Nephron progenitor cell (in vitro differentiated cells): ENCODE measurements around the gene FAM114A1.

Source experiments
- DNase-seq: peaks from one replicate; pipeline ENCODE4 v3.0.0; 2021
- H3K27ac Mint-ChIP-seq: 2 replicates; pipeline ENCODE4 v1.8.0; 2021; ENCODE audit warnings: mild to moderate bottlenecking, moderate library complexity, mixed read lengths
- H3K27me3 Mint-ChIP-seq: 2 replicates; pipeline ENCODE4 v1.8.0; 2021; ENCODE audit warnings: mild to moderate bottlenecking, low read depth, mixed read lengths; ENCODE audit not compliant: poor library complexity
- H3K36me3 Mint-ChIP-seq: 2 replicates; pipeline ENCODE4 v1.8.0; 2021; ENCODE audit warnings: low read depth, mixed read lengths
- H3K4me1 Mint-ChIP-seq: 2 replicates; pipeline ENCODE4 v1.8.0; 2021; ENCODE audit warnings: mixed read lengths
- H3K4me3 Mint-ChIP-seq: 2 replicates; pipeline ENCODE4 v1.8.0; 2021; ENCODE audit warnings: mild to moderate bottlenecking, moderate library complexity, mixed read lengths
- H3K9me3 Mint-ChIP-seq: 2 replicates; pipeline ENCODE4 v1.8.0; 2021; ENCODE audit warnings: mild to moderate bottlenecking, moderate library complexity, mixed read lengths
- TF ChIP-seq, protein P1 (sequence below): fragments of 200-600 bp; sonication (generic); IDR thresholded peaks from 2 replicates; pipeline ENCODE4 v1.5.0; 2021; ENCODE audit warnings: antibody characterized with exemption

Gene FAM114A1

DNA sequence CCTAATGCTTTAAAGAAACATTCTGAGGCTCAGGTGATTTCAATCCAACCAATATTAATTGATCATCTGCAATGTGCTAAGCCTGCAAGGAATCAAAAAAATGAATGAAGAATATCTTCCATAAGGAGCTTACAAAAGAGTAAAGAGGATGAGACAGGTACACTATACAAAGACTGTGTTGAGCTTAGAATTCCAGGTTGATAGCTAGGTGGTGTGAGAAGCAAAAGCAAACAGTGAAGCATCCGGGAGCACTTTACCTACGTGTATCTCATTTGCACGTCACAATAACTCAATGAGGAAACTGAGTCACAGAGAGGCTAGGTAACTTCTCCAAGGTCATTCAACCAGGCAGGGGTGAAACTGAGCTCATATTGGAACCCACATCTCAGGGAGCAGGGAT is 37.1 kb downstream of the FAM114A1 start:
- H3K36me3 Mint-ChIP-seq = peaks cover 27% of the 10 kb centered on the region
- H3K27me3 Mint-ChIP-seq = no peaks in the 10 kb centered on the region
- H3K27ac Mint-ChIP-seq = no peak overlapping the region
- H3K4me1 Mint-ChIP-seq = peaks cover 34% of the 10 kb centered on the region
- no peaks in the 10 kb centered on the region for H3K9me3 Mint-ChIP-seq
- TF ChIP-seq, protein P1, sequence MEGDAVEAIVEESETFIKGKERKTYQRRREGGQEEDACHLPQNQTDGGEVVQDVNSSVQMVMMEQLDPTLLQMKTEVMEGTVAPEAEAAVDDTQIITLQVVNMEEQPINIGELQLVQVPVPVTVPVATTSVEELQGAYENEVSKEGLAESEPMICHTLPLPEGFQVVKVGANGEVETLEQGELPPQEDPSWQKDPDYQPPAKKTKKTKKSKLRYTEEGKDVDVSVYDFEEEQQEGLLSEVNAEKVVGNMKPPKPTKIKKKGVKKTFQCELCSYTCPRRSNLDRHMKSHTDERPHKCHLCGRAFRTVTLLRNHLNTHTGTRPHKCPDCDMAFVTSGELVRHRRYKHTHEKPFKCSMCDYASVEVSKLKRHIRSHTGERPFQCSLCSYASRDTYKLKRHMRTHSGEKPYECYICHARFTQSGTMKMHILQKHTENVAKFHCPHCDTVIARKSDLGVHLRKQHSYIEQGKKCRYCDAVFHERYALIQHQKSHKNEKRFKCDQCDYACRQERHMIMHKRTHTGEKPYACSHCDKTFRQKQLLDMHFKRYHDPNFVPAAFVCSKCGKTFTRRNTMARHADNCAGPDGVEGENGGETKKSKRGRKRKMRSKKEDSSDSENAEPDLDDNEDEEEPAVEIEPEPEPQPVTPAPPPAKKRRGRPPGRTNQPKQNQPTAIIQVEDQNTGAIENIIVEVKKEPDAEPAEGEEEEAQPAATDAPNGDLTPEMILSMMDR = no peak
- no peak overlapping the region for H3K4me3 Mint-ChIP-seq
- no peak for DNase-seq

DNA sequence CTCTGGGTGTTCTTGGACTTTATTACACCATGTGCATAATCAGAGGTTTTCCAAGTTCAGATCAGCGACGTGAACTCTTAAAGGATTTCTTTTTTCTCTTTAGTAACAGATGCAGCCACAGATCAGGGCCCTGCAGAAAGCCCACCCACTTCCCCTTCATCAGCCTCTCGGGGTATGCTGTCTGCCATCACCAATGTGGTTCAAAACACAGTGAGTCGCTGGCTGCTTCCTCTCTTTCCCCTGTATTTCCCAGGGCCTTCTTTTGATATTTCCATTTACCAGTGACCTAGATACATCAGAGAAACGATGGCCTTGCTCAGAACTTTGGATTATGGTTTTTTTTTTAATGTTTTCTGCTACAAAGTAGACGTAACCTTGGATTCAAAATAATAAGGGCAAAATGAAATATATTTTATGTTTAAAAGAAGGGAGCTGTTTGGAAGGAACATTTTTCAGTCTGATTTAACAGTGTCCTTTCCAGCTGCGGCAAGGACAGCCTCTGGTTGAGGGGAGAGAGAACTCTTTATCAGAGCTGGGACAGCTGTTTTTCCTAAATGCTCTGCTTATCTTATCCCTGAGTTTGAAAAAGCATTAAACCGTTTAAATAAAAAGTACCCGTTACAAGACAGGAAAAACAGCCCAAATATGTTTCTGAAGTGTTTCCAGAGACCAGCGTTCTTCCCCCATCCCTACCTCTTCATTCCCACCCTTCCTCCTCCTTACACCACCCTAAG is 38.2 kb downstream of the FAM114A1 start:
- DNase-seq = no peak
- TF ChIP-seq, protein P1 = no peak
- Mint-ChIP-seq H3K27ac (no peak overlapping the region), H3K4me1 (peaks cover 41% of the 10 kb centered on the region), H3K4me3 (no peak overlapping the region), H3K36me3 (peaks cover 34% of the 10 kb centered on the region), H3K27me3 (no peaks in the 10 kb centered on the region), H3K9me3 (no peaks in the 10 kb centered on the region)

DNA sequence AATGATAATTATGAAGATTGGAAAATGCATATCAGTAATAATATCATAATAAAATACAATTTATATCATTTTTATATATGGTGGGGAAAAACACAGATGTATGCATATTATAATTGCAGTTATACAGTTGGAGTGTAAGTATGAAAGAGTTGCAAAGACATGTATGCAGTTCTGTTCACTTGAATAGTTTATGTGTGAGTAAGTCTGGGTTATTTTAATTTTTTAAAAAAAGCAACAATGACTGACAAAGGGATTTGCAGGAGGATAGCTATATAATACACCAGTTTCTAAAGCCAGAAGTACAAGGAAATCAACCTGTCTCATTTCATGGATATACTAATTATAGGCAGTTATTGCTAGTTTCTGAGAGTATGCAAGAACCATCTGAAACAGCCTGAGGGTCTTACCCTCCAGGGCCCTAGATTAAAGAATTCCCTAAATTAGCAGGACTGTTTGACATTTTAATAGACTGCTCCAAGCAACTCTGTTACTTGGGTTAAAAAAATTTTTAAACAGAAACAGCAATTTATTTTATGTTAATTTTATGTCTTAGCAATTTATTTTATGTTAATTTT is 40.2 kb downstream of the FAM114A1 start:
- no peak for DNase-seq
- TF ChIP-seq, protein P1 = no peak
- H3K27me3 Mint-ChIP-seq = no peaks in the 10 kb centered on the region
- H3K4me3 Mint-ChIP-seq = no peak overlapping the region
- no peaks in the 10 kb centered on the region for H3K9me3 Mint-ChIP-seq
- peaks cover 53% of the 10 kb centered on the region for H3K4me1 Mint-ChIP-seq
- peaks cover 49% of the 10 kb centered on the region for H3K36me3 Mint-ChIP-seq
- no peak overlapping the region for H3K27ac Mint-ChIP-seq

DNA sequence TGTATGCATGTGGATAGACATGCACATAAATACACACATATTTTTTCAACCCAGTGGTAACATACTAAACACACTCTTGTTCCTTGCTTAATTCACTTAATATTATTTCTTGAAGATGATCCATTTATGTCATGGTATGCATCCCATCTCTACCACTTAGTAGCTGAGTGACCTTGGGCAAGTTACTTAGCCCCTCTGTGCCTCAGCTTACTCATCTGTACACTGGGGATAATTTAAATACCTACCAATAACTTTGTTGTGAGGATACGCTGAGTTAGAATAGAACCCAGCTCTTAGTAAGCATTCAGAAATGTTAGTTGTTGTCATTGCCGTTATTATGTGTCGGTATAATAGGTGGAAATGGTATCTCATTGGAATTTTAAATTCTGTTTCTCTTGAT is 41.4 kb downstream of the FAM114A1 start:
- Mint-ChIP-seq H3K9me3 (no peaks in the 10 kb centered on the region), H3K27me3 (no peaks in the 10 kb centered on the region), H3K4me3 (no peak overlapping the region), H3K27ac (no peak overlapping the region), H3K4me1 (peaks cover 46% of the 10 kb centered on the region), H3K36me3 (peaks cover 54% of the 10 kb centered on the region)
- no peak for DNase-seq
- TF ChIP-seq, protein P1 = no peak

DNA sequence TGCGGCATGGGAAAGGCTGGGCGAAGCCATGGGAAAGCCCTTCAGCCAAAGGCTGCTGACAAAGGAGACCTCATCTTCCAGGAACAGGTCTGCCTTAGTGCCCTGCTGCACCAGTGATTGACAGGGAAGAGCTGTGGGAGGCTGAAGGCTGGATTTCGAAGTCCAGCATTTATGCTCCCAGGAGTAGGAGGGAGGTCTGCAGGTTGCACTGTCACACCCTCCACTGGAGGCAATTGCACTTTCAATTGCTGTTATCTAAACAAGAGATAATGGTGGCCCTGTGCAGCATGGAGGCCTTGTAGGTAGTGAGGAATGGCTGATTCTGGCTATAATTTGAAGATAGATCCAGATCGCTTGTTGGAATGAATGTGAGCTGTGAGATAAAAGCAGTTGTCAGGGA is 43.7 kb downstream of the FAM114A1 start:
- H3K36me3 Mint-ChIP-seq = peaks cover 64% of the 10 kb centered on the region

More for the DNA sequence above, 43.7 kb downstream of the FAM114A1 start:
- H3K9me3 Mint-ChIP-seq = no peaks in the 10 kb centered on the region
- DNase-seq = no peak
- peak overlapping the region; percentile 84 for H3K27ac Mint-ChIP-seq
- TF ChIP-seq, protein P1 = no peak
- H3K4me3 Mint-ChIP-seq = no peak overlapping the region
- H3K27me3 Mint-ChIP-seq = peaks cover 5% of the 10 kb centered on the region
- peaks cover 30% of the 10 kb centered on the region for H3K4me1 Mint-ChIP-seq
